SK-N-SH (cell line): Measurements from ENCODE around the gene MID1. TPM values are rescaled to one million over a fixed set of nuclear protein-coding genes. Genes with fewer than 3 reads are reported as not detected.

Experiments
- CTCF ChIA-PET: fragments of 300-600, 350-600 bp; formaldehyde crosslinking; extraction: SDS; loops from one replicate; lab custom pipeline; 2021; lab: Yijun Ruan, JAX
- POLR2A ChIA-PET: fragments of 350-600 bp; sonication (Branson Sonifier 250); formaldehyde crosslinking; extraction: SDS; loops from one replicate; lab custom pipeline; 2020; ENCODE audit warnings: antibody characterized with exemption, inconsistent platforms; lab: Yijun Ruan, JAX
- DNase-seq: peaks from one replicate; pipeline ENCODE4 v3.0.0; 2012
- H2AFZ ChIP-seq: fragments of 200-600 bp; sonication (generic); 2 replicates; pipeline ENCODE4 v1.8.1; 2016; ENCODE audit warnings: antibody characterized with exemption, mild to moderate bottlenecking, low read depth
- H3F3A ChIP-seq: fragments of 200-600 bp; sonication (generic); replicated peaks from 2 replicates; pipeline ENCODE3; 2016; ENCODE audit warnings: antibody characterized with exemption, mild to moderate bottlenecking; ENCODE audit not compliant: insufficient read depth
- H3K27ac ChIP-seq, 2 experiments: fragments of 200-500 bp in 1 of 2; fragments of 200-600 bp in 1 of 2; sonication (Bioruptor generic) in 1 of 2; sonication (generic), shearing (Covaris generic) in 1 of 2; 2 replicates each; pipeline versions ENCODE4 v1.5.1 to v1.6.1; 2014 to 2016; ENCODE audit warnings: low read depth in 2 of 2, inconsistent platforms in 1 of 2, low read length in 1 of 2, mild to moderate bottlenecking in 1 of 2, mixed read lengths in 1 of 2
- H3K27me3 ChIP-seq: fragments of 200-600 bp; sonication (generic), shearing (Covaris generic); 2 replicates; pipeline ENCODE4 v1.6.1; 2016; ENCODE audit warnings: mixed run types; ENCODE audit not compliant: insufficient read depth
- H3K36me3 ChIP-seq, 2 experiments: fragments of 200-500 bp in 1 of 2; fragments of 200-600 bp in 1 of 2; sonication (Bioruptor generic) in 1 of 2; sonication (generic) in 1 of 2; replicated peaks in 1 of 2; 2 replicates each; pipeline versions ENCODE3 to v1.5.1; 2014 to 2016; ENCODE audit warnings: low read length in 1 of 2, mild to moderate bottlenecking in 1 of 2; ENCODE audit not compliant: insufficient read depth in 2 of 2, control insufficient read depth in 1 of 2
- H3K4me1 ChIP-seq, 2 experiments: fragments of 200-500 bp in 1 of 2; fragments of 200-600 bp in 1 of 2; sonication (Bioruptor generic) in 1 of 2; sonication (generic), shearing (Covaris generic) in 1 of 2; 2 replicates each; pipeline versions ENCODE4 v1.5.1 to v1.6.1; 2014 to 2016; ENCODE audit warnings: low read depth in 1 of 2, low read length in 1 of 2, mixed run types in 1 of 2; ENCODE audit not compliant: insufficient read depth in 2 of 2, control insufficient read depth in 1 of 2
- H3K4me2 ChIP-seq: fragments of 200-600 bp; sonication (generic), shearing (Covaris generic); 2 replicates; pipeline ENCODE4 v1.6.1; 2017; ENCODE audit warnings: mixed run types
- H3K4me3 ChIP-seq, 2 experiments: fragments of 200-500 bp in 1 of 2; fragments of 200-600 bp in 1 of 2; sonication (Bioruptor generic) in 1 of 2; sonication (generic), shearing (Covaris generic) in 1 of 2; 2 replicates each; pipeline versions ENCODE4 v1.5.1 to v1.8.1; 2014 to 2016; ENCODE audit warnings: low read depth in 2 of 2, inconsistent platforms in 1 of 2, low read length in 1 of 2, mild to moderate bottlenecking in 1 of 2, mixed read lengths in 1 of 2, moderate library complexity in 1 of 2
- H3K79me2 ChIP-seq: fragments of 200-600 bp; sonication (generic); 2 replicates; pipeline ENCODE4 v1.8.1; 2017; ENCODE audit warnings: mild to moderate bottlenecking; ENCODE audit not compliant: insufficient read depth
- H3K9ac ChIP-seq: fragments of 200-600 bp; sonication (generic); 2 replicates; pipeline ENCODE4 v1.6.1; 2017; ENCODE audit warnings: mixed run types
- H3K9me2 ChIP-seq: fragments of 200-600 bp; sonication (generic); 2 replicates; pipeline ENCODE4 v1.6.1; 2017; ENCODE audit warnings: mixed run types
- H3K9me3 ChIP-seq: fragments of 200-600 bp; sonication (generic); 2 replicates; pipeline ENCODE4 v1.6.1; 2017; ENCODE audit warnings: mixed run types, mild to moderate bottlenecking, moderate library complexity
- H4K20me1 ChIP-seq: fragments of 200-600 bp; sonication (generic); 2 replicates; pipeline ENCODE4 v1.6.1; 2017; ENCODE audit warnings: mild to moderate bottlenecking, mixed run types; ENCODE audit not compliant: insufficient read depth
- CTCF ChIP-seq: fragments of 200-600 bp; sonication (generic); IDR thresholded peaks from 2 replicates; pipeline ENCODE4 v1.6.1; 2017; ENCODE audit warnings: antibody characterized with exemption, mild to moderate bottlenecking, moderate library complexity
- ELF1 ChIP-seq: IDR thresholded peaks from 2 replicates; pipeline ENCODE4 v1.4.0; 2012
- EP300 ChIP-seq, 2 experiments: IDR thresholded peaks; 2 replicates each; pipeline versions ENCODE4 v1.4.0 to v1.6.1; 2012; ENCODE audit warnings: borderline replicate concordance in 1 of 2, low read depth in 1 of 2, low read length in 1 of 2
- EZH2phosphoT487 ChIP-seq: fragments of 200-600 bp; sonication (generic); IDR thresholded peaks from 2 replicates; pipeline ENCODE4 v1.6.1; 2017; ENCODE audit warnings: low read depth, mixed run types, mild to moderate bottlenecking, antibody characterized with exemption, moderate library complexity, borderline replicate concordance
- FOXM1 ChIP-seq: IDR thresholded peaks from 2 replicates; pipeline ENCODE4 v1.4.0; 2012; ENCODE audit warnings: low read depth, mild to moderate bottlenecking
- GATA2 ChIP-seq: sonication (generic); formaldehyde crosslinking; IDR thresholded peaks from 2 replicates; pipeline ENCODE4 v1.5.0; 2020; ENCODE audit warnings: mild to moderate bottlenecking, missing genetic modification reagents
- JUND ChIP-seq: IDR thresholded peaks from 2 replicates; pipeline ENCODE4 v1.4.0; 2012
- RCOR1 ChIP-seq: fragments of 150-350 bp; IDR thresholded peaks from 2 replicates; pipeline ENCODE4 v1.6.1; 2017; ENCODE audit warnings: antibody characterized with exemption, low read length
- RFX5 ChIP-seq: IDR thresholded peaks from 2 replicates; pipeline ENCODE4 v1.6.1; 2012; ENCODE audit warnings: mild to moderate bottlenecking, improper control_type of control experiment, low read length
- SMC3 ChIP-seq: IDR thresholded peaks from 2 replicates; pipeline ENCODE4 v1.6.1; 2012; ENCODE audit warnings: low read depth, low read length, improper control_type of control experiment
- TAF1 ChIP-seq: IDR thresholded peaks from 2 replicates; pipeline ENCODE4 v1.6.1; 2012; ENCODE audit warnings: low read depth, mild to moderate bottlenecking, low read length, moderate library complexity, borderline replicate concordance
- TCF12 ChIP-seq: IDR thresholded peaks from 2 replicates; pipeline ENCODE4 v1.4.0; 2012
- USF1 ChIP-seq: IDR thresholded peaks from 2 replicates; pipeline ENCODE4 v1.4.0; 2012; ENCODE audit warnings: low read depth, borderline replicate concordance
- USF2 ChIP-seq: fragments of 150-350 bp; IDR thresholded peaks from 2 replicates; pipeline ENCODE4 v1.6.1; 2017; ENCODE audit warnings: antibody characterized with exemption, low read length, low read depth, borderline replicate concordance
- YY1 ChIP-seq: IDR thresholded peaks from 2 replicates; pipeline ENCODE4 v1.4.0; 2012; ENCODE audit warnings: low read depth, mild to moderate bottlenecking
- ZBTB33 ChIP-seq: IDR thresholded peaks from 2 replicates; pipeline ENCODE4 v1.4.0; 2012; ENCODE audit warnings: low read depth, borderline replicate concordance
- WGBS: methylation state at CpG from one replicate; pipeline ENCODE4 v1.1.6; 2017; ENCODE audit warnings: low lambda C conversion rate; 5-methylcytosine and 5-hydroxymethylcytosine counted together
- polyA plus RNA-seq, 3 experiments: library from polyadenylated mRNA; depleted of rRNA; stranded (reverse); fragments of >200 nt; gene quantifications; 2 replicates each; pipeline ENCODE4 v1.2.3, GENCODE V29; 2012

Gene MID1
- polyA plus RNA-seq, 1 of the 3 experiments (the other 2 are of a cell fraction), result 10.4 TPM

GRCh38 chrX:10485326-10485725 is 135.1 kb downstream of the MID1 start:
- H3K4me3 ChIP-seq, result no peak overlapping the region
- H4K20me1 ChIP-seq, result no peaks in the 10 kb centered on the region
- no peaks in the 10 kb centered on the region for H3K9me3 ChIP-seq
- no peak for DNase-seq
- no peaks in the 10 kb centered on the region; a peak in 2 of 4 replicates for H3K4me1 ChIP-seq
- no peaks in the 10 kb centered on the region for H3K9me2 ChIP-seq
- no peak overlapping the region for H2AFZ ChIP-seq
- no peak overlapping the region for H3K9ac ChIP-seq
- H3K27me3 ChIP-seq, result no peaks in the 10 kb centered on the region
- H3K4me2 ChIP-seq, result no peak overlapping the region
- H3K27ac ChIP-seq, result peak overlapping the region in 1 of 2 experiments; percentile 45; a peak in 1 of 4 replicates
- H3K36me3 ChIP-seq, result no peaks in the 10 kb centered on the region
- CTCF ChIA-PET, result no interaction called here
- WGBS, result 46% methylated on average over 3 of the region's 3 CpGs
- H3K79me2 ChIP-seq, result no peaks in the 10 kb centered on the region
- H3F3A ChIP-seq, result no peaks in the 10 kb centered on the region
- POLR2A ChIA-PET, result no interaction called here
- TF ChIP-seq RCOR1 (no peak), EZH2phosphoT487 (no peak), RFX5 (no peak), TAF1 (no peak), SMC3 (no peak), ZBTB33 (no peak), EP300 (IDR thresholded peaks at IDR 0.05; ENCODE audit: borderline replicate concordance in 1 of 2, low read depth in 1 of 2, low read length in 1 of 2) (no peak), YY1 (no peak), TCF12 (no peak), JUND (no peak), ELF1 (no peak), CTCF (no peak), FOXM1 (no peak), USF2 (no peak), GATA2 (CRISPR knock-in tag) (no peak), USF1 (no peak)
